HepG2 (cell line): Measurements from ENCODE around the gene TWIST2. TPM values are rescaled to one million over a fixed set of nuclear protein-coding genes. Genes with fewer than 3 reads are reported as not detected.

ENCODE experiments used
- ATAC-seq: fragments of 200-7000 bp; cut with Tn5 transposase; 3 replicates; pipeline ENCODE4 v1.9.1; 2020; ENCODE audit warnings: mild to moderate bottlenecking, moderate library complexity
- BruUV-seq: library from RNA; stranded (reverse); fragments of 400-500 nt; replicated peaks from 2 replicates; lab custom pipeline; 2021; lab: Mats Ljungman, UMichigan
- CTCF ChIA-PET: fragments of 300-600 bp; formaldehyde crosslinking; extraction: SDS; loops from one replicate; lab custom pipeline; 2021; ENCODE audit warnings: low total read pairs, inconsistent platforms, low intra/inter-chr PET ratio; lab: Yijun Ruan, JAX
- POLR2A ChIA-PET: fragments of 350-600 bp; sonication (Branson Sonifier 250); formaldehyde crosslinking; loops from one replicate; lab custom pipeline; 2020; ENCODE audit warnings: antibody characterized with exemption, inconsistent platforms; lab: Yijun Ruan, JAX
- DNase-seq: peaks from one replicate; pipeline ENCODE4 v3.0.0-alpha.2; 2015; ENCODE audit warnings: low spot score
- FAIRE-seq: peaks from 3 replicates; lab custom pipeline; 2011; peaks lifted over from hg19 to GRCh38; lab: Jason Lieb, UNC
- H2AFZ ChIP-seq: one replicate; pipeline ENCODE4 v1.6.1; 2011; ENCODE audit warnings: low read length, inconsistent platforms
- H3K27ac ChIP-seq: fragments of 300-600 bp; 3 replicates; pipeline ENCODE4 v1.8.0; 2011; ENCODE audit warnings: mixed run types, mild to moderate bottlenecking, mixed read lengths, low read length, inconsistent platforms; ENCODE audit not compliant: insufficient read depth; ENCODE audit errors: extremely low read length
- H3K27me3 ChIP-seq, 2 experiments: fragments of 200-600 bp in 1 of 2; 2 replicates in 1 of 2; 3 replicates in 1 of 2; pipeline versions ENCODE4 v1.6.0 to v1.8.0; 2011; ENCODE audit warnings: low read length in 2 of 2, mild to moderate bottlenecking in 2 of 2, moderate library complexity in 2 of 2, inconsistent platforms in 1 of 2; ENCODE audit not compliant: insufficient read depth in 2 of 2, control insufficient read depth in 1 of 2
- H3K36me3 ChIP-seq, 2 experiments: fragments of 200-600 bp in 1 of 2; replicated peaks in 1 of 2; 2 replicates in 1 of 2; 3 replicates in 1 of 2; pipeline versions ENCODE4 v1.5.1 to v1.8.0; 2011; ENCODE audit warnings: low read length in 2 of 2, inconsistent platforms in 1 of 2; ENCODE audit not compliant: insufficient read depth in 2 of 2, control insufficient read depth in 1 of 2
- H3K4me1 ChIP-seq: 2 replicates; pipeline ENCODE4 v1.5.1; 2012; ENCODE audit warnings: low read length, inconsistent platforms; ENCODE audit not compliant: insufficient read depth
- H3K4me2 ChIP-seq: 2 replicates; pipeline ENCODE4 v1.6.0; 2011; ENCODE audit warnings: low read depth, low read length, inconsistent platforms
- H3K4me3 ChIP-seq, 3 experiments: fragments of 200-600 bp in 1 of 3; sonication (generic), shearing (Covaris generic) in 1 of 3; replicated peaks in 1 of 3; 2 replicates each; pipeline ENCODE4 v1.5.1; 2011 to 2016; ENCODE audit warnings: low read length in 3 of 3, inconsistent platforms in 2 of 3, low read depth in 2 of 3, mild to moderate bottlenecking in 2 of 3, control low read depth in 1 of 3, mixed read lengths in 1 of 3; ENCODE audit not compliant: insufficient read depth in 1 of 3
- H3K79me2 ChIP-seq: one replicate; pipeline ENCODE4 v1.6.1; 2011; ENCODE audit warnings: low read length, inconsistent platforms; ENCODE audit not compliant: insufficient read depth
- H3K9ac ChIP-seq: 2 replicates; pipeline ENCODE4 v1.6.0; 2011; ENCODE audit warnings: mild to moderate bottlenecking, low read depth, low read length, inconsistent platforms; ENCODE audit not compliant: insufficient read depth
- H3K9me3 ChIP-seq: 2 replicates; pipeline ENCODE4 v1.5.1; 2012; ENCODE audit warnings: mild to moderate bottlenecking, low read length
- H4K20me1 ChIP-seq: 2 replicates; pipeline ENCODE4 v1.6.0; 2011; ENCODE audit warnings: inconsistent platforms, mild to moderate bottlenecking, low read length, moderate library complexity; ENCODE audit not compliant: insufficient read depth
- ATAD3A ChIP-seq: sonication (generic); formaldehyde crosslinking; IDR thresholded peaks from 2 replicates; pipeline ENCODE4 v1.4.0; 2020; ENCODE audit warnings: missing genetic modification reagents
- CEBPG ChIP-seq: IDR thresholded peaks from 2 replicates; pipeline ENCODE4 v1.6.1; 2016
- ELF4 ChIP-seq: sonication (generic); formaldehyde crosslinking; IDR thresholded peaks from 2 replicates; pipeline ENCODE4 v1.5.0; 2020; ENCODE audit warnings: missing genetic modification reagents, mild to moderate bottlenecking, moderate library complexity, borderline replicate concordance
- GLMP ChIP-seq: sonication (generic); formaldehyde crosslinking; IDR thresholded peaks from 2 replicates; pipeline ENCODE4 v1.9.0; 2021; ENCODE audit warnings: missing genetic modification reagents, mild to moderate bottlenecking, borderline replicate concordance
- IRF2 ChIP-seq: IDR thresholded peaks from 2 replicates; pipeline ENCODE4 v1.6.1; 2018; ENCODE audit warnings: missing genetic modification reagents, missing compliant biosample characterization
- MTA3 ChIP-seq: sonication (generic); formaldehyde crosslinking; IDR thresholded peaks from 2 replicates; pipeline ENCODE4 v1.4.0; 2020; ENCODE audit warnings: missing genetic modification reagents
- RNF2 ChIP-seq: fragments of 450-650 bp; conservative IDR thresholded peaks from 2 replicates; pipeline ENCODE4 v1.6.1; 2016; ENCODE audit warnings: low read depth
- SNAPC4 ChIP-seq: sonication (generic); formaldehyde crosslinking; IDR thresholded peaks from 2 replicates; pipeline ENCODE4 v1.4.0; 2020; ENCODE audit warnings: mild to moderate bottlenecking, missing genetic modification reagents
- TCF7 ChIP-seq: sonication (generic); IDR thresholded peaks from 2 replicates; pipeline ENCODE4 v1.6.1; 2016; ENCODE audit warnings: antibody characterized with exemption, low read depth
- ZNF484 ChIP-seq: sonication (generic); formaldehyde crosslinking; IDR thresholded peaks from 2 replicates; pipeline ENCODE4 v1.5.1; 2020; ENCODE audit warnings: mild to moderate bottlenecking, low read depth, missing genetic modification reagents, borderline replicate concordance
- ZNF598 ChIP-seq: sonication (generic); formaldehyde crosslinking; IDR thresholded peaks from 2 replicates; pipeline ENCODE4 v1.5.1; 2020; ENCODE audit warnings: mild to moderate bottlenecking, missing genetic modification reagents, borderline replicate concordance
- WGBS: methylation state at CpG from one replicate; pipeline ENCODE4 v1.1.6; 2017; ENCODE audit warnings: low lambda C conversion rate; 5-methylcytosine and 5-hydroxymethylcytosine counted together
- in situ Hi-C: cut with HindIII; loops from 2 replicates; pipeline ENCODE4 v1.10.0; 2017; ENCODE audit warnings: low pct_unique_long_range_greater_than_20kb; ENCODE audit not compliant: extremely low pct_ligation_motif_present
- intact Hi-C: fragments of 100-400 bp; cut with micrococcal nuclease; formaldehyde crosslinking; loops from one replicate; pipeline ENCODE4 v1.10.0; 2022; ENCODE audit not compliant: unreplicated experiment
- polyA plus RNA-seq, 8 experiments: library from polyadenylated mRNA; depleted of rRNA in 3 of 8; stranded (reverse) in 7 of 8; unstranded in 1 of 8; fragments of >200 nt; fragmentation: Illumina TruSeq in 4 of 8; extraction: Trizol in 4 of 8; gene quantifications; 2 replicates each; pipeline versions ENCODE4 v1.2.1 to v1.2.3, GENCODE V29; 2011 to 2016; ENCODE audit warnings: low read depth in 4 of 8, missing spikeins in 1 of 8, mixed read lengths in 1 of 8; ENCODE audit not compliant: insufficient read depth in 1 of 8
- total RNA-seq, 5 experiments: library from RNA; depleted of rRNA; stranded (reverse); fragments of >200 nt; fragmentation: Illumina TruSeq; extraction: Trizol; gene quantifications; 2 replicates each; pipeline ENCODE4 v1.2.3, GENCODE V29; 2016; ENCODE audit warnings: low read depth in 1 of 5

Gene TWIST2
- total and polyA plus RNA-seq, 2 of the 13 experiments (the other 11 are each of a cell fraction or from before 2014, with no cell fraction given), result 0.08 to 0.11 TPM

GRCh38 chr2:238921259-238921658 is 73.4 kb downstream of the TWIST2 start:
- WGBS, result 17% methylated on average over 8 of the region's 8 CpGs
- no peaks in the 10 kb centered on the region for H3K79me2 ChIP-seq
- H3K4me2 ChIP-seq, result no peak overlapping the region
- no peaks in the 10 kb centered on the region for H3K4me1 ChIP-seq
- BruUV-seq, result no TSS peak
- H2AFZ ChIP-seq, result no peak overlapping the region
- peaks cover 21 to 88% of the 10 kb centered on the region in 2 experiments; a peak in 4 of 5 replicates for H3K27me3 ChIP-seq
- in situ Hi-C loops, result no loop called here
- TF ChIP-seq GLMP, result no peak
- TF ChIP-seq, all 625 proteins: peak for 0
- FAIRE-seq (no peak), DNase-seq (no peak), ATAC-seq (no peak)
- CTCF ChIA-PET, result no interaction called here
- intact Hi-C loops, result no loop called here
- no peaks in the 10 kb centered on the region; the same call in 1 of the 2 replicates for H4K20me1 ChIP-seq
- POLR2A ChIA-PET, result no interaction called here
- H3K36me3 ChIP-seq, result no peaks in the 10 kb centered on the region
- H3K9ac ChIP-seq, result no peak overlapping the region
- no peaks in the 10 kb centered on the region for H3K9me3 ChIP-seq
- H3K27ac ChIP-seq, result no peak overlapping the region
- H3K4me3 ChIP-seq, result no peak overlapping the region

DNA sequence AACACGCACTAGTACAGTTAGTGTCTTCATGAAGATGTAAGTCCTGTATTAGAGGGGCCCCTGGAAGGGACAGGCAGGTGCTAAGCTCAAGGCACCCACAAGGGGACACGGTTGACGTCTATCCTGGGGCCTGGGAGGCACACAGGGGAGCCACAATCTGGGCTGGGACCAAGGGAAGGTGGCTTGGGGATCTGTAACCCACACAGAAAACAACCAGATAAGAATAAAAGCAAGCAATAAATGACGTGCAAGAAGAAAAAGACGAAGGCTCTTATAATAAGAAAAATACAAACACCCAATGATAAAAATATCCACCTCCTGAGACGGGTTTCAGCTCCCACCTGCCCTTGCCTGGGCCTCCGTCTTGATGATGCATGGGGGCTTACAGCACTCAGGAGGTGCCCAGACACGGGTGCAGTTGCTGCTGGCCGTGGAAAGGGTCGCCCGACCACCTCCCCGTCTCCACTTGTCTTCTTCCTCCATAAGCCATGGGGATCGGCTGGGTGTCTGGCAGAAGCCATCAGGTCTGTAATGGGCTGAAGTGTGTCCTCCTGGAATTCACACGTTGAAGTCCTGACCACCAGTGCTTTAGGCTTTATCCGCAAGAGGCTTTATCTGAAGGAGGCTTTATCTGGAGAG is 73.9 kb downstream of the TWIST2 start:
- Histone ChIP-seq H3K27ac (no peak overlapping the region), H3K4me2 (no peak overlapping the region), H3K9ac (no peak overlapping the region), H3K4me1 (no peaks in the 10 kb centered on the region), H3K36me3 (no peaks in the 10 kb centered on the region), H3K27me3 (peaks cover 21 to 88% of the 10 kb centered on the region in 2 experiments; a peak in 4 of 5 replicates), H2AFZ (no peak overlapping the region), H3K4me3 (no peak overlapping the region), H4K20me1 (no peaks in the 10 kb centered on the region; the same call in 1 of the 2 replicates), H3K9me3 (no peaks in the 10 kb centered on the region), H3K79me2 (no peaks in the 10 kb centered on the region)
- in situ Hi-C loops, result no loop called here
- ChIA-PET CTCF (no interaction called here), POLR2A (no interaction called here)
- 13% methylated on average over 15 of the region's 15 CpGs for whole genome bisulfite sequencing
- FAIRE-seq, result no peak
- no peak for DNase-seq
- intact Hi-C loops, result no loop called here
- BruUV-seq, result no TSS peak
- ATAC-seq, result 0 out of 3 replicates have a peak, but pooled peaks have one; percentile 18
- no peak for TF ChIP-seq TCF7
- TF ChIP-seq ZNF484 (CRISPR knock-in tag), result no peak
- TF ChIP-seq SNAPC4 (CRISPR knock-in tag), result no peak
- TF ChIP-seq ZNF598 (CRISPR knock-in tag), result no peak
- no peak for TF ChIP-seq ELF4 (CRISPR knock-in tag)
- no peak for TF ChIP-seq IRF2
- no peak for TF ChIP-seq ATAD3A (CRISPR knock-in tag)
- TF ChIP-seq RNF2, result no peak
- TF ChIP-seq CEBPG (CRISPR knock-in tag), result no peak
- TF ChIP-seq MTA3 (CRISPR knock-in tag), result no peak
